Right atrium auricular region (tissue), 2 donors: ENCODE measurements around the gene MED12L. TPM values are rescaled to one million over a fixed set of nuclear protein-coding genes. Genes with fewer than 3 reads are reported as not detected.
A peak's percentile ranks its signal among the peaks of the same experiment; 100 is the strongest.

Experiments
- DNase-seq: peaks from one replicate; pipeline ENCODE4 v3.0.0-alpha.2; 2019; ENCODE audit warnings: low spot score
- H3K27ac ChIP-seq, 2 donors: fragments of 200-600 bp; sonication (generic); 1 replicate in 1 of 2; 2 replicates in 1 of 2; pipeline ENCODE4 v1.5.1; 2016 to 2019
- H3K27me3 ChIP-seq, 2 donors: fragments of 200-600 bp; sonication (generic); one replicate each; pipeline versions ENCODE4 v1.5.1 to v1.6.0; 2017 to 2019
- H3K36me3 ChIP-seq: fragments of 200-600 bp; sonication (generic); one replicate; pipeline ENCODE4 v1.5.1; 2016
- H3K4me1 ChIP-seq, 2 donors: fragments of 200-600 bp; sonication (generic); one replicate each; pipeline versions ENCODE4 v1.5.1 to v1.6.0; 2017 to 2019
- H3K4me3 ChIP-seq, 2 donors: fragments of 200-600 bp; sonication (generic); 1 replicate in 1 of 2; 2 replicates in 1 of 2; pipeline ENCODE4 v1.5.1; 2017 to 2019; ENCODE audit warnings: mild to moderate bottlenecking in 1 of 2, moderate library complexity in 1 of 2
- H3K9me3 ChIP-seq, 2 donors: fragments of 200-600 bp; sonication (generic); one replicate each; pipeline ENCODE4 v1.5.1; 2019
- CTCF ChIP-seq, 2 donors: fragments of 200-600 bp; sonication (generic); IDR thresholded peaks; one replicate each; pipeline ENCODE4 v1.5.1; 2019; ENCODE audit warnings: antibody characterized with exemption in 2 of 2
- total RNA-seq, 2 donors: library from RNA; depleted of rRNA; stranded (reverse); fragments of >200 nt; gene quantifications; one replicate each; pipeline ENCODE4 v1.1.0, GENCODE V29; 2016

The MED12L gene
- total RNA-seq, 2 donors from 2014 or later, result 0.07 to 0.35 TPM

DNA sequence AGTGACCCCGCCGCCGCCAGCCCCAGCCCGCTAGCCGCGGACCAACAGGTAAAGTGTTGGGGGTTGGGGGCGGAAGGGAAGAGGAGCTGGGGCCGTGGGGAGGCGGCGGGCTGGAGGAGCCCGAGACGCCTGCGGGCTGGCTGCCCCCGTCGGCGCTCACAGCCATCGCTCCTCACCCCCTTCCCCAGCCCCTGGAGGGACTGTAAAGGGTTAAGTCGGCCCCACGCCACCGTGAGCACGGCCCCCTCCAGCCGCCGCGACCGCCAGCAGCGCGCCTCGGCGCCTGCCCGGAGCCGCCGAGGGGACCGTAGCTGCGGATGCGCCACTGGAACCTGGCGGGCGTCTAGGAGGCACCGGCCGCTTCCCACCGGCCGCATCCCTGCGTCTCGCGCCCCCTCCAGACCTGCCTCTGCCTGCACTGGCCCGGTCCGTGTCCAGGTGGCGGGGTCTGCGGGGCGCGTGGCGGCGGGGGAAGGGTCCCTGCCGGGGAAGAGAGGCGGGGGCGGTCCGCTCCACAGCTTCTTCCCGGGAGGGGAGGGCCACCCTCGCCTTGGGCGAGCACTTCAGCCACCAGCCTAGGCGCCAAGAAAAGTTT lies 522 bp downstream of the MED12L start:
- Histone ChIP-seq H3K9me3 (no peaks in the 10 kb centered on the region), H3K4me3 (peak overlapping the region; percentile 58 to 68), H3K27me3 (no peaks in the 10 kb centered on the region), H3K36me3 (no peaks in the 10 kb centered on the region), H3K4me1 (peaks cover 0 to 17% of the 10 kb centered on the region in 2 donors), H3K27ac (peak overlapping the region in 1 of 2 donors; percentile 22)
- no peak for DNase-seq
- TF ChIP-seq CTCF (IDR thresholded peaks at IDR 0.05), result no peak

- peak overlapping the region; percentile 12 to 22 for H3K27ac ChIP-seq
- DNase-seq, result peak; percentile 76
- no peaks in the 10 kb centered on the region for H3K27me3 ChIP-seq
These were observed 1.3 kb downstream of the MED12L start for GRCh38 chr3:151086484-151087456.

DNA sequence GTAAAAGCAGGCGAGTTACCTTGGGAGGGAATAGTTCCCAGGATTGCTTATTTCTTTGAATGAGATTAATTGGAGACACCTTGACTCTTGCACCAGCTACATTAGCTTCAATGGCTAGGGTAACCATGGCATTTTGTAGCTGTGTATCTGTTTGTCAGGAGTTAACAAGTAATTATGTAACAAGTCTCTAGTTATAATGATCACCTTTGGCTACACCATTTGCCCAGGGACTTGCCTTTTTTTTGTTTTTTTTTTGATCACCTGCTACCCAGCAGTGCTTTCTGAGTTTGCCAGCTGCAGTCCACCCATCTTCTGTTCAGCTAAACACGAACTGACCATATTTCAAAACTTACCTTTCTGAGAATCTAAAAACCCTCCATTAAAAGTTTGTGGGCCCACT lies 2.2 kb downstream of the MED12L start:
- Histone ChIP-seq H3K4me3 (no peak overlapping the region), H3K27me3 (no peaks in the 10 kb centered on the region), H3K27ac (no peak overlapping the region), H3K9me3 (no peaks in the 10 kb centered on the region), H3K36me3 (no peaks in the 10 kb centered on the region), H3K4me1 (peaks cover 0 to 17% of the 10 kb centered on the region in 2 donors)
- TF ChIP-seq CTCF (IDR thresholded peaks at IDR 0.05), result no peak
- no peak for DNase-seq

More at GRCh38 chr3:151086484-151087456, 1.3 kb downstream of the MED12L start:
- Histone ChIP-seq H3K4me1 (peaks cover 0 to 17% of the 10 kb centered on the region in 2 donors), H3K9me3 (no peaks in the 10 kb centered on the region), H3K36me3 (no peaks in the 10 kb centered on the region), H3K4me3 (peak overlapping the region; percentile 58 to 68)
- TF ChIP-seq CTCF (IDR thresholded peaks at IDR 0.05), result peak in 1 of 2 donors; percentile 53

GRCh38 chr3:151091685-151092345 lies 6.4 kb downstream of the MED12L start:
- no peak for DNase-seq
- Histone ChIP-seq H3K36me3 (no peaks in the 10 kb centered on the region), H3K27ac (no peak overlapping the region), H3K9me3 (no peaks in the 10 kb centered on the region), H3K4me1 (no peaks in the 10 kb centered on the region), H3K4me3 (no peak overlapping the region), H3K27me3 (no peaks in the 10 kb centered on the region)
- no peak for TF ChIP-seq CTCF (IDR thresholded peaks at IDR 0.05)

GRCh38 chr3:151093148-151093547 lies 7.7 kb downstream of the MED12L start:
- no peak for TF ChIP-seq CTCF (IDR thresholded peaks at IDR 0.05)
- H3K36me3 ChIP-seq, result no peaks in the 10 kb centered on the region
- no peaks in the 10 kb centered on the region for H3K9me3 ChIP-seq
- DNase-seq, result no peak
- no peaks in the 10 kb centered on the region for H3K4me1 ChIP-seq
- no peak overlapping the region for H3K27ac ChIP-seq
- H3K4me3 ChIP-seq, result no peak overlapping the region
- H3K27me3 ChIP-seq, result no peaks in the 10 kb centered on the region
